Gastroesophageal sphincter (tissue), 4 donors: ENCODE measurements around the gene XRRA1. TPM values are rescaled to one million over a fixed set of nuclear protein-coding genes. Genes with fewer than 3 reads are reported as not detected.

Experiments
- ATAC-seq: fragments of 150-250 bp; one replicate; pipeline ENCODE4 v1.9.1; 2016; ENCODE audit warnings: mild to moderate bottlenecking, moderate library complexity
- H3K27ac ChIP-seq, 4 donors: fragments of 200-600 bp; sonication (generic) in 3 of 4; 1 replicate in 3 of 4; 2 replicates in 1 of 4; pipeline ENCODE4 v1.5.1; 2016 to 2019
- H3K27me3 ChIP-seq: fragments of 200-600 bp; sonication (generic); one replicate; pipeline ENCODE4 v1.5.1; 2019
- H3K36me3 ChIP-seq, 2 donors: fragments of 200-600 bp; sonication (generic); one replicate each; pipeline ENCODE4 v1.5.1; 2019; ENCODE audit warnings: control low read depth in 1 of 2
- H3K4me1 ChIP-seq, 3 donors: fragments of 200-600 bp; sonication (generic); 1 replicate in 2 of 3; 2 replicates in 1 of 3; pipeline ENCODE4 v1.5.1; 2016 to 2019; ENCODE audit warnings: control low read depth in 2 of 3
- H3K4me3 ChIP-seq, 2 donors: fragments of 200-600 bp; sonication (generic); one replicate each; pipeline ENCODE4 v1.5.1; 2019; ENCODE audit warnings: mild to moderate bottlenecking in 1 of 2, moderate library complexity in 1 of 2
- H3K9me3 ChIP-seq, 3 donors: fragments of 200-600 bp; sonication (generic); one replicate each; pipeline ENCODE4 v1.5.1; 2017 to 2019; ENCODE audit warnings: control low read depth in 2 of 3
- EP300 ChIP-seq: sonication (generic); formaldehyde crosslinking; IDR thresholded peaks from one replicate; pipeline ENCODE4 v1.6.1; 2017; ENCODE audit warnings: antibody characterized with exemption, mild to moderate bottlenecking
- POLR2A ChIP-seq, 2 donors: fragments of 450-650 bp; IDR thresholded peaks; one replicate each; pipeline ENCODE4 v1.6.1; 2017; ENCODE audit warnings: antibody characterized with exemption in 2 of 2, mild to moderate bottlenecking in 2 of 2, moderate library complexity in 1 of 2
- POLR2AphosphoS5 ChIP-seq: sonication (generic); formaldehyde crosslinking; IDR thresholded peaks from one replicate; pipeline ENCODE4 v1.6.1; 2017; ENCODE audit warnings: antibody characterized with exemption
- WGBS, 2 donors: methylation state at CpG; one replicate each; pipeline ENCODE4 v1.1.5; 2018; ENCODE audit warnings: low coverage in 1 of 2; 5-methylcytosine and 5-hydroxymethylcytosine counted together
- total RNA-seq, 4 donors: library from RNA; depleted of rRNA; stranded (reverse); fragments of >200 nt; gene quantifications; one replicate each; pipeline ENCODE4 v1.1.0, GENCODE V29; 2016
- TF ChIP-seq, protein P1 (sequence below), 4 experiments: fragments of 200-600 bp in 2 of 4; fragments of 450-650 bp in 2 of 4; sonication (generic) in 1 of 4; IDR thresholded peaks; one replicate each; pipeline ENCODE4 v1.5.1; 2017 to 2019; ENCODE audit warnings: antibody characterized with exemption in 4 of 4, mild to moderate bottlenecking in 2 of 4, moderate library complexity in 2 of 4

XRRA1 gene
- total RNA-seq, 4 donors from 2014 or later = 9.6 to 33.0 (median 12.6) TPM

GRCh38 chr11:74840486-74840885, 108.4 kb downstream of the XRRA1 start:
- ATAC-seq = no peak
- H3K4me1 ChIP-seq = peaks cover 0 to 25% (median 3%) of the 10 kb centered on the region in 3 donors
- TF ChIP-seq, protein P1, sequence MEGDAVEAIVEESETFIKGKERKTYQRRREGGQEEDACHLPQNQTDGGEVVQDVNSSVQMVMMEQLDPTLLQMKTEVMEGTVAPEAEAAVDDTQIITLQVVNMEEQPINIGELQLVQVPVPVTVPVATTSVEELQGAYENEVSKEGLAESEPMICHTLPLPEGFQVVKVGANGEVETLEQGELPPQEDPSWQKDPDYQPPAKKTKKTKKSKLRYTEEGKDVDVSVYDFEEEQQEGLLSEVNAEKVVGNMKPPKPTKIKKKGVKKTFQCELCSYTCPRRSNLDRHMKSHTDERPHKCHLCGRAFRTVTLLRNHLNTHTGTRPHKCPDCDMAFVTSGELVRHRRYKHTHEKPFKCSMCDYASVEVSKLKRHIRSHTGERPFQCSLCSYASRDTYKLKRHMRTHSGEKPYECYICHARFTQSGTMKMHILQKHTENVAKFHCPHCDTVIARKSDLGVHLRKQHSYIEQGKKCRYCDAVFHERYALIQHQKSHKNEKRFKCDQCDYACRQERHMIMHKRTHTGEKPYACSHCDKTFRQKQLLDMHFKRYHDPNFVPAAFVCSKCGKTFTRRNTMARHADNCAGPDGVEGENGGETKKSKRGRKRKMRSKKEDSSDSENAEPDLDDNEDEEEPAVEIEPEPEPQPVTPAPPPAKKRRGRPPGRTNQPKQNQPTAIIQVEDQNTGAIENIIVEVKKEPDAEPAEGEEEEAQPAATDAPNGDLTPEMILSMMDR (IDR thresholded peaks at IDR 0.05) = no peak
- TF ChIP-seq POLR2AphosphoS5 = no peak
- no peak for TF ChIP-seq POLR2A (IDR thresholded peaks at IDR 0.05)
- no peak for TF ChIP-seq EP300
- WGBS, 2 donors = 40 to 47% methylated on average over 1 to 2 of the region's 2 CpGs
- H3K4me3 ChIP-seq = no peak overlapping the region
- H3K27me3 ChIP-seq = no peaks in the 10 kb centered on the region
- H3K36me3 ChIP-seq = peaks cover 4 to 77% of the 10 kb centered on the region in 2 donors
- H3K9me3 ChIP-seq = no peaks in the 10 kb centered on the region
- H3K27ac ChIP-seq = no peak overlapping the region

DNA sequence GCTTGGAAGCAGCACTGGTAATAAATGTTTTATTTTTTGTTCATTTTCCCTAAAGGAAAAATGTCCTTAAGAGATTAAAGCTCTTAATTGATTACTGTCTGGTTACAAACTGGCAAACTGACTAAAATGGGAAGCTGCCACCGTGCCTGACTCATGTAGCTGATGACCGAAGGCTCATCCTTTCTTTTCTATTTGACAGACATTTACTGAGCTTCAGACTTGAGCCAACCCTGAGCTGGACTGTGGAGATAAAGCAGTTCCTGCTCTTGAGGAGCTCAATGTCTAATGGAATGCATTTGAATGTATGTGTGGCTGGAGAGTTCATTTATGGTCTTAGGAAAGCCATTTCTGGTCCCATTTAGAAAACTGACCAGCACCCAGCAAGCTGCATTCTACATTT, 108.9 kb downstream of the XRRA1 start:
- peaks cover 4 to 77% of the 10 kb centered on the region in 2 donors for H3K36me3 ChIP-seq
- no peaks in the 10 kb centered on the region for H3K27me3 ChIP-seq
- ATAC-seq = no peak
- H3K4me3 ChIP-seq = no peak overlapping the region
- WGBS, 2 donors = 25% methylated on average over 2 of the region's 2 CpGs; no CpG with 5 or more reads in 1 of the 2 donors
- no peak for TF ChIP-seq POLR2A (IDR thresholded peaks at IDR 0.05)
- no peak for TF ChIP-seq POLR2AphosphoS5
- no peaks in the 10 kb centered on the region for H3K9me3 ChIP-seq
- peaks cover 0 to 27% (median 3%) of the 10 kb centered on the region in 3 donors for H3K4me1 ChIP-seq
- H3K27ac ChIP-seq = no peak overlapping the region

DNA sequence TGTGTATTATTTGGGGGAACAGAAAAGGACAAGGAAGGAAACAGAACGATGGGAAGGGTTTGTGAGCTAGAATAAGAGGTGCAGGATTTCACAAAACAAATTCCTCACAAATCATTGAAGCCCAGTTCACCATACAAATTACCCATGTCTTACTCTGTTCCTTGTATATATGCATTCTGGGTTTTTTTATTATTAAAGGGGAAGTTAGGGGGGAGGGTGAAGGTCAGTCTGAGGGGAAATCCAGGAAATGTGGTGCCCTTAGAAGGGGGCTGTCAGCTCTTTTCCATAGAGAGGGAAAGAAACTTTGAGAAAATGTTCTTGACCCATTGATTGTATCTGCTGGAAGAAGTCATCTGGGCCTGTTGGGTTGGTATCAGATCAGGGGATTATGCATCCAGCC, 109.4 kb downstream of the XRRA1 start:
- Histone ChIP-seq H3K4me3 (no peak overlapping the region), H3K4me1 (peaks cover 0 to 31% (median 3%) of the 10 kb centered on the region in 3 donors), H3K27ac (no peak overlapping the region), H3K36me3 (peaks cover 4 to 77% of the 10 kb centered on the region in 2 donors), H3K9me3 (no peaks in the 10 kb centered on the region), H3K27me3 (no peaks in the 10 kb centered on the region)
- TF ChIP-seq POLR2AphosphoS5 (no peak), POLR2A (IDR thresholded peaks at IDR 0.05) (no peak), EP300 (no peak)
- TF ChIP-seq, protein P1 (IDR thresholded peaks at IDR 0.05) = no peak
- no peak for ATAC-seq
- 57% methylated on average over 1 of the region's 1 CpG; no CpG with 5 or more reads in 1 of the 2 donors for WGBS, 2 donors

DNA sequence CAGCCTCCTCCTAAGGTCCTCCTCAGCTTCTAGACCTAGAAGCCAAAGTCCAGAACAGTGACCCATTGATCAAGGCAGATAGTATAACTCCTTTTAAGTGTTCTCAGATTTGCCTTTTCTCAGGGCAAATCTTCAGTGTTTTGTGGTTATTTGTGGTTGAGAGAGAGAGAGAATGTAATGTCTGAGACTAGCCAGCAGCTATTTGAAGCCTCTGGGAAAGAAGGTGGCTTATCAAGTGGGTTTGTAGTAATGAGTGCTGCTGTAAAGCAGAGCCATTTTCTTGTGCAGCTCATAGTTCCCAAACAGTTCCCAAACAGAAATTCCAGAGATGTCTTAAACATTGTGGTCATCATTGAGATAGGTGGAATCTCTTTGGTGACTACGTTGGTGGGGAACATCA, 110.7 kb downstream of the XRRA1 start:
- TF ChIP-seq, protein P1 (IDR thresholded peaks at IDR 0.05) = no peak
- TF ChIP-seq EP300 (no peak), POLR2AphosphoS5 (no peak), POLR2A (IDR thresholded peaks at IDR 0.05) (no peak)
- Histone ChIP-seq H3K27me3 (no peaks in the 10 kb centered on the region), H3K36me3 (peaks cover 4 to 66% of the 10 kb centered on the region in 2 donors), H3K27ac (no peak overlapping the region), H3K4me3 (no peak overlapping the region), H3K4me1 (peaks cover 0 to 40% (median 3%) of the 10 kb centered on the region in 3 donors), H3K9me3 (no peaks in the 10 kb centered on the region)
- no peak for ATAC-seq
- WGBS, 2 donors = 86% methylated on average over 1 of the region's 1 CpG; no CpG with 5 or more reads in 1 of the 2 donors

DNA sequence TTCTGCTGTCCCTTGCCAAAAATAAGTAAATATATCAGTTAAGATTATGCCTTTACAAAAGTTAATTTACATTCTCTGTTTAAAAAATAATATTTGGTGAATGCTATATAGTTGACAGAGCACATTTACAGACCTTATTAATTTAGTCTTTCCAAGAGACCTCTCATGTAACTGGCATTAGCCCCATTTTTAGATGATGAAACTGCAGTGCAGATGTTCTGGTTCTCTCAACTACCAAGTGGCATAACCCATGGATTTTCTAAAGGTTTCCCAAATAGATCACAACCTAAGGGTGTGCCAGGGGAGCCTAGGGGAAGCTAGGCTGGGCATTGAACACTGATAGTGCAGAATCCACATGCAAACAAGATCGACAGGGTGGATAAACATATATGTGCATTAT, 111.7 kb downstream of the XRRA1 start:
- peaks cover 0 to 40% (median 3%) of the 10 kb centered on the region in 3 donors for H3K4me1 ChIP-seq
- TF ChIP-seq EP300 (no peak), POLR2A (IDR thresholded peaks at IDR 0.05) (no peak), POLR2AphosphoS5 (no peak)
- TF ChIP-seq, protein P1 (IDR thresholded peaks at IDR 0.05) = no peak
- no peaks in the 10 kb centered on the region for H3K27me3 ChIP-seq
- ATAC-seq = no peak
- H3K36me3 ChIP-seq = peaks cover 3 to 56% of the 10 kb centered on the region in 2 donors
- WGBS, 2 donors = 60 to 75% methylated on average over 1 of the region's 1 CpG
- no peaks in the 10 kb centered on the region for H3K9me3 ChIP-seq
- no peak overlapping the region for H3K4me3 ChIP-seq
- no peak overlapping the region for H3K27ac ChIP-seq
